H1 (cell line): ENCODE data around the gene CCDC40. TPM values are rescaled to one million over a fixed set of nuclear protein-coding genes. Genes with fewer than 3 reads are reported as not detected.
A peak's percentile ranks its signal among the peaks of the same experiment; 100 is the strongest.

Source experiments
- CTCF ChIA-PET: fragments of 300-600 bp; sonication (Branson Sonifier 250); formaldehyde crosslinking; loops from one replicate; lab custom pipeline; 2021; ENCODE audit not compliant: partially characterized antibody; lab: Charles Lee
- POLR2A ChIA-PET: fragments of 300-600 bp; sonication (Branson Sonifier 250); formaldehyde crosslinking; loops from one replicate; lab custom pipeline; 2021; ENCODE audit warnings: inconsistent platforms; ENCODE audit not compliant: partially characterized antibody; lab: Charles Lee
- DNase-seq, 2 experiments: peaks; one replicate each; pipeline versions ENCODE4 v3.0.0 to v3.0.0-alpha.2; 2010 to 2022; ENCODE audit warnings: low spot score in 2 of 2, low read depth in 1 of 2, mixed read lengths in 1 of 2
- FAIRE-seq: peaks from 2 replicates; lab custom pipeline; 2011; peaks lifted over from hg19 to GRCh38; lab: Jason Lieb, UNC
- H2AFZ ChIP-seq: 2 replicates; pipeline ENCODE4 v1.8.1; 2012; ENCODE audit warnings: low read length, inconsistent platforms
- H2AK5ac ChIP-seq: 2 replicates; pipeline ENCODE4 v1.6.1; 2013; ENCODE audit warnings: low read depth, low read length
- H2BK120ac ChIP-seq: replicated peaks from 2 replicates; pipeline ENCODE3; 2013; ENCODE audit warnings: low read depth, low read length, inconsistent platforms
- H2BK12ac ChIP-seq: 2 replicates; pipeline ENCODE4 v1.6.1; 2013; ENCODE audit warnings: low read depth, low read length
- H2BK15ac ChIP-seq: 2 replicates; pipeline ENCODE4 v1.6.1; 2013; ENCODE audit warnings: low read length
- H2BK20ac ChIP-seq: 2 replicates; pipeline ENCODE4 v1.6.1; 2013; ENCODE audit warnings: low read length
- H2BK5ac ChIP-seq: 2 replicates; pipeline ENCODE4 v1.6.1; 2013; ENCODE audit warnings: low read depth, low read length
- H3K14ac ChIP-seq: 2 replicates; pipeline ENCODE4 v1.6.1; 2013; ENCODE audit warnings: inconsistent platforms; ENCODE audit not compliant: insufficient read length
- H3K18ac ChIP-seq: 2 replicates; pipeline ENCODE4 v1.6.1; 2013; ENCODE audit warnings: low read length; ENCODE audit errors: extremely low read depth
- H3K23ac ChIP-seq: 2 replicates; pipeline ENCODE4 v1.6.1; 2013; ENCODE audit warnings: inconsistent platforms; ENCODE audit not compliant: insufficient read length
- H3K23me2 ChIP-seq: 2 replicates; pipeline ENCODE4 v1.6.1; 2013; ENCODE audit warnings: low read depth, low read length
- H3K27ac ChIP-seq: 2 replicates; pipeline ENCODE4 v1.6.1; 2011; ENCODE audit warnings: low read depth, low read length, inconsistent platforms
- H3K27me3 ChIP-seq, 4 experiments: replicated peaks in 1 of 4; 1 replicate in 1 of 4; 2 replicates in 3 of 4; pipeline versions ENCODE4 v1.6.1 to v1.8.1; 2011 to 2013; ENCODE audit warnings: low read length in 3 of 4, mild to moderate bottlenecking in 3 of 4, inconsistent platforms in 2 of 4, mixed read lengths in 2 of 4, moderate library complexity in 1 of 4; ENCODE audit not compliant: control insufficient read depth in 3 of 4, insufficient read depth in 3 of 4; ENCODE audit errors: extremely low read depth in 1 of 4
- H3K36me3 ChIP-seq, 4 experiments: 2 replicates each; pipeline versions ENCODE4 v1.6.1 to v1.8.1; 2011 to 2013; ENCODE audit warnings: mild to moderate bottlenecking in 4 of 4, low read length in 3 of 4, moderate library complexity in 2 of 4, control low read depth in 1 of 4, inconsistent platforms in 1 of 4; ENCODE audit not compliant: insufficient read depth in 4 of 4, control insufficient read depth in 2 of 4
- H3K4ac ChIP-seq: replicated peaks from 2 replicates; pipeline ENCODE3; 2013; ENCODE audit warnings: low read length, low read depth, mixed read lengths, inconsistent platforms; ENCODE audit not compliant: insufficient read length
- H3K4me1 ChIP-seq, 4 experiments: replicated peaks in 1 of 4; 1 replicate in 1 of 4; 2 replicates in 3 of 4; pipeline versions ENCODE4 v1.6.1 to v1.8.1; 2011 to 2013; ENCODE audit warnings: low read length in 3 of 4, inconsistent platforms in 2 of 4, mixed read lengths in 1 of 4; ENCODE audit not compliant: insufficient read depth in 4 of 4, control insufficient read depth in 3 of 4
- H3K4me2 ChIP-seq, 2 experiments: 2 replicates each; pipeline versions ENCODE4 v1.6.1 to v1.8.1; 2011 to 2013; ENCODE audit warnings: low read depth in 2 of 2, low read length in 2 of 2, control low read depth in 1 of 2, inconsistent platforms in 1 of 2, mild to moderate bottlenecking in 1 of 2; ENCODE audit not compliant: insufficient read depth in 1 of 2
- H3K4me3 ChIP-seq, 4 experiments: fragments of 200-600, 300-600 bp in 1 of 4; sonication (generic), shearing (Covaris generic), sonication (Bioruptor Twin) in 1 of 4; 2 replicates each; pipeline versions ENCODE4 v1.5.1 to v1.8.1; 2011 to 2016; ENCODE audit warnings: low read length in 4 of 4, low read depth in 3 of 4, control low read depth in 2 of 4, inconsistent platforms in 2 of 4, mild to moderate bottlenecking in 2 of 4, mixed read lengths in 1 of 4, moderate library complexity in 1 of 4; ENCODE audit not compliant: insufficient read depth in 2 of 4; ENCODE audit errors: extremely low read depth in 1 of 4
- H3K56ac ChIP-seq: replicated peaks from 2 replicates; pipeline ENCODE3; 2013; ENCODE audit warnings: low read depth, mild to moderate bottlenecking, mixed read lengths, low read length, inconsistent platforms; ENCODE audit not compliant: insufficient read length
- H3K79me1 ChIP-seq: 2 replicates; pipeline ENCODE4 v1.6.1; 2013; ENCODE audit warnings: low read depth, low read length, control low read depth
- H3K79me2 ChIP-seq, 2 experiments: 2 replicates each; pipeline versions ENCODE4 v1.6.1 to v1.8.1; 2012 to 2013; ENCODE audit warnings: low read length in 2 of 2, mild to moderate bottlenecking in 2 of 2, inconsistent platforms in 1 of 2; ENCODE audit not compliant: insufficient read depth in 2 of 2, control insufficient read depth in 1 of 2
- H3K9ac ChIP-seq, 4 experiments: replicated peaks in 1 of 4; 1 replicate in 1 of 4; 2 replicates in 3 of 4; pipeline versions ENCODE4 v1.6.1 to v1.8.1; 2011 to 2013; ENCODE audit warnings: low read depth in 3 of 4, low read length in 3 of 4, control low read depth in 2 of 4, mild to moderate bottlenecking in 2 of 4, moderate library complexity in 2 of 4, inconsistent platforms in 1 of 4; ENCODE audit errors: extremely low read depth in 1 of 4
- H3K9me3 ChIP-seq, 2 experiments: 2 replicates each; pipeline versions ENCODE4 v1.6.1 to v1.8.1; 2012 to 2013; ENCODE audit warnings: mild to moderate bottlenecking in 2 of 2, moderate library complexity in 2 of 2, control low read depth in 1 of 2, inconsistent platforms in 1 of 2, low read depth in 1 of 2, low read length in 1 of 2, mixed read lengths in 1 of 2; ENCODE audit not compliant: insufficient read depth in 2 of 2
- H4K20me1 ChIP-seq, 2 experiments: replicated peaks in 1 of 2; 2 replicates each; pipeline versions ENCODE3 to v1.8.1; 2011 to 2013; ENCODE audit warnings: inconsistent platforms in 2 of 2, low read length in 2 of 2, mild to moderate bottlenecking in 1 of 2; ENCODE audit not compliant: insufficient read depth in 2 of 2, control insufficient read depth in 1 of 2
- H4K5ac ChIP-seq: 2 replicates; pipeline ENCODE4 v1.6.1; 2013; ENCODE audit warnings: low read length, low read depth, mixed read lengths, inconsistent platforms; ENCODE audit not compliant: insufficient read length
- H4K8ac ChIP-seq: 2 replicates; pipeline ENCODE4 v1.8.0; 2013; ENCODE audit warnings: mild to moderate bottlenecking, moderate library complexity, low read length, inconsistent platforms; ENCODE audit not compliant: insufficient read depth; ENCODE audit errors: extremely low read depth
- H4K91ac ChIP-seq: replicated peaks from 2 replicates; pipeline ENCODE3; 2013; ENCODE audit warnings: low read length, mixed read lengths, inconsistent platforms; ENCODE audit not compliant: insufficient read length
- NANOG ChIP-seq: IDR thresholded peaks from 2 replicates; pipeline ENCODE4 v1.6.1; 2011; ENCODE audit warnings: low read length, low read depth, mild to moderate bottlenecking, inconsistent platforms; ENCODE audit not compliant: insufficient read depth, poor library complexity, severe bottlenecking
- RFX5 ChIP-seq: IDR thresholded peaks from 2 replicates; pipeline ENCODE4 v1.6.1; 2011; ENCODE audit warnings: low read depth, low read length, improper control_type of control experiment, borderline replicate concordance
- WGBS, 2 experiments: shearing (Covaris generic) in 1 of 2; methylation state at CpG; one replicate each; pipeline versions ENCODE4 v1.1.6 to v1.1.7; 2013 to 2015; ENCODE audit warnings: low lambda C conversion rate in 2 of 2, mixed read lengths in 2 of 2, inconsistent platforms in 1 of 2, low coverage in 1 of 2, missing lambda C conversion rate in 1 of 2; ENCODE audit not compliant: insufficient replicate concordance in 2 of 2, insufficient coverage in 1 of 2, insufficient read length in 1 of 2; ENCODE audit errors: extremely low coverage in 1 of 2, missing lambda C conversion rate in 1 of 2; 5-methylcytosine and 5-hydroxymethylcytosine counted together
- polyA plus RNA-seq, 7 experiments: library from polyadenylated mRNA; depleted of rRNA in 3 of 7; stranded (reverse) in 5 of 7; unstranded in 2 of 7; fragments of >200 nt in 5 of 7; fragments of 200-250 nt in 2 of 7; gene quantifications; 1 replicate in 5 of 7; 2 replicates in 1 of 7; 4 replicates in 1 of 7; pipeline versions ENCODE4 v1.2.1 to v1.2.3, GENCODE V29; 2011 to 2013; ENCODE audit warnings: missing spikeins in 2 of 7, mixed read lengths in 2 of 7
- total RNA-seq: library from RNA; stranded (reverse); fragmentation: NEBNext Ultra II Directional; extraction: Animal tissue kit (Norgen Biotek cat#: 25700); gene quantifications from 2 replicates; pipeline ENCODE4 v1.2.1, GENCODE V29; 2021

CCDC40 gene
- total and polyA plus RNA-seq, 2 of the 8 experiments (the other 6 are each of a cell fraction or from before 2014, with no cell fraction given) = 4.1 to 11.5 TPM

DNA sequence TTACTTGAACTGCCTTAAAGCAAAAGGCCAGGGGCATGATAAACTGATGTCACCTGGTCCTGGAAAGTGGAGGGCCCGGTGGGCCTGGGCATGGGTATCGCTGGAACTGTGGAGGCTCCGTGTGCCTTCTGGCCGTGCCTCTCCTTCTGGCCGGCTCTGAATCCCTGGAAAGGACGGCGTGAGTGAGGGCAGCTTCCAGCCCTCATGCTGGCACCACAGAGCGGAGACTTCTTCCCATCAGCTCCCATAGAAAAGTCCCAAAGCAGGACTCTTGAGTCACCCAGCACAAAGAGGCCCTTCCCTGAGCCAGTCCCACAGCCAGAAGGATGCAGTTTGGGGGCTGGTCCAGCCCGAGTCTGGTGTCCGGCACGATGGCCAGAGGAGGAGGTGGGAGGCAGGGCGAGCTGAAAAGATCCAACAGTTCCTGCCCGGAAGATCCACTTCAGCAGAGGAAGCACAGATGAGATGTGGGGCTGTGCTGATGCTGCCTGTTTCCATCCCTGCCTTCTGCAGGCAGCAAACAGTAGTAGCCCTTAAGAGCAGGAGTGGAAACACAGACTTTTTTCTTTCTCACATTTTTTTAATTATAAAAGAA, 72.7 kb downstream of the CCDC40 start:
- FAIRE-seq = no peak
- H2BK120ac ChIP-seq = no peak overlapping the region
- 0 out of 2 replicates have a peak, but pooled peaks cover 2% of the 10 kb centered on the region for H3K79me1 ChIP-seq
- H3K9me3 ChIP-seq = no peaks in the 10 kb centered on the region
- no peak overlapping the region for H3K4me3 ChIP-seq
- no peak overlapping the region for H2BK5ac ChIP-seq
- no peak overlapping the region for H3K4me2 ChIP-seq
- no peak overlapping the region for H3K27ac ChIP-seq
- no peak overlapping the region for H4K91ac ChIP-seq
- no peak overlapping the region for H2BK20ac ChIP-seq
- no peaks in the 10 kb centered on the region for H4K20me1 ChIP-seq
- H3K23ac ChIP-seq = no peak overlapping the region
- H3K18ac ChIP-seq = no peak overlapping the region
- H3K14ac ChIP-seq = no peak overlapping the region
- H3K4ac ChIP-seq = no peak overlapping the region
- no peaks in the 10 kb centered on the region for H3K23me2 ChIP-seq
- DNase-seq = no peak
- H2AFZ ChIP-seq = no peak overlapping the region
- ChIA-PET POLR2A (interaction anchor here (0.7 to 1.8 kb wide), 2 partner anchors 27 to 38 kb away, joined by 3 read pairs; no protein-coding TSS in a partner anchor), CTCF (interaction anchor here (0.6 to 2.7 kb wide), 6 partner anchors 8 to 105 kb away, joined by 3 to 12 read pairs (median 3); partner anchors contain the start of gene GAA)
- no peak overlapping the region for H2BK15ac ChIP-seq
- no peak overlapping the region for H3K9ac ChIP-seq
- H3K56ac ChIP-seq = no peak overlapping the region
- H3K79me2 ChIP-seq = no peaks in the 10 kb centered on the region
- peaks cover 0 to 11% (median 8%) of the 10 kb centered on the region in 4 experiments; a peak in 4 of 7 replicates for H3K4me1 ChIP-seq
- WGBS, 2 experiments = 96% methylated on average over 11 of the region's 13 CpGs; no CpG with 5 or more reads in 1 of the 2 experiments
- H3K36me3 ChIP-seq = no peaks in the 10 kb centered on the region
- no peak overlapping the region for H2AK5ac ChIP-seq
- TF ChIP-seq RFX5 (no peak), NANOG (no peak)
- TF ChIP-seq, all 59 proteins: peak for 0
- H4K8ac ChIP-seq = peak overlapping the region; percentile 68
- no peak overlapping the region for H2BK12ac ChIP-seq
- H4K5ac ChIP-seq = no peak overlapping the region
- no peaks in the 10 kb centered on the region for H3K27me3 ChIP-seq
